Measurements from ENCODE around the gene SATB1.
A peak's percentile ranks its signal among the peaks of the same experiment; 100 is the strongest.

SATB1 gene

GRCh38 chr3:18372786-18373405 is 52.2 kb downstream of the SATB1 start:
- H3K9me3 ChIP-seq (ENCODE audit: insufficient read depth, low read depth, low read length) = no peaks in the 10 kb centered on the region
- H3K4me1 ChIP-seq (ENCODE audit: insufficient read depth, low read length) = peaks cover 8% of the 10 kb centered on the region; the same call in 1 of the 2 replicates
- H3K27me3 ChIP-seq (ENCODE audit: insufficient read depth, low read length) = no peaks in the 10 kb centered on the region
- peaks cover 9% of the 10 kb centered on the region; the same call in 1 of the 2 replicates for H3K36me3 ChIP-seq (ENCODE audit: insufficient read depth, low read depth, low read length)
- no peak overlapping the region for H3K9ac ChIP-seq (ENCODE audit: low read depth, low read length)
- no peak overlapping the region for H3K27ac ChIP-seq (ENCODE audit: low read length)
- no peak overlapping the region for H3K4me3 ChIP-seq (ENCODE audit: low read length)

- Histone ChIP-seq H3K27me3 (ENCODE audit: insufficient read depth, low read length) (no peaks in the 10 kb centered on the region), H3K4me1 (ENCODE audit: insufficient read depth, low read length) (peaks cover 8% of the 10 kb centered on the region; the same call in 1 of the 2 replicates), H3K9me3 (ENCODE audit: insufficient read depth, low read depth, low read length) (no peaks in the 10 kb centered on the region), H3K27ac (ENCODE audit: low read length) (no peak overlapping the region), H3K4me3 (ENCODE audit: low read length) (no peak overlapping the region), H3K9ac (ENCODE audit: low read depth, low read length) (no peak overlapping the region), H3K36me3 (ENCODE audit: insufficient read depth, low read depth, low read length) (no peaks in the 10 kb centered on the region)
Observed at GRCh38 chr3:18370672-18371071, 54.5 kb downstream of the SATB1 start.

GRCh38 chr3:18369551-18370185 is 55.5 kb downstream of the SATB1 start:
- Histone ChIP-seq H3K27me3 (ENCODE audit: insufficient read depth, low read length) (no peaks in the 10 kb centered on the region), H3K4me1 (ENCODE audit: insufficient read depth, low read length) (peaks cover 8% of the 10 kb centered on the region; the same call in 1 of the 2 replicates), H3K4me3 (ENCODE audit: low read length) (no peak overlapping the region), H3K36me3 (ENCODE audit: insufficient read depth, low read depth, low read length) (no peaks in the 10 kb centered on the region), H3K27ac (ENCODE audit: low read length) (no peak overlapping the region), H3K9ac (ENCODE audit: low read depth, low read length) (no peak overlapping the region), H3K9me3 (ENCODE audit: insufficient read depth, low read depth, low read length) (no peaks in the 10 kb centered on the region)

DNA sequence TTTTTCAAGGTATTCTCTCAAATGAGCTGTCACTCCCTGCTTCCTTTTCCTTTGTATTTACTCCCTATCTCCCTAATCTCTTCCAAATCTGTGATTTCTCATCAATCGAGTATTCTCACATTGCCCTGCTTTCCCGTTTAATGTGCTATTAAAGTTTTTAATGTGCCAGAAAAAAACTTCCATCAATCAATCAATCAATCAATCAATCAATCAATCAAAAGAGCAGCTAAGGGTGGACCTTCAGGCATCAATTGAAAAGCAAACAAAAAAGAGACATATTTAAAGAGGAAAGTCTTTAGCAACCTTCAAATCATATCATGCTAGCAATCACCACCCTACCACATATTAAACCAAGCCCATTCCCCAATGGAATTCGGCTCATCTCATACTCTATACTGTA is 58.9 kb downstream of the SATB1 start:
- peaks cover 6% of the 10 kb centered on the region; the same call in 1 of the 2 replicates for H3K4me1 ChIP-seq (ENCODE audit: insufficient read depth, low read length)
- no peaks in the 10 kb centered on the region for H3K27me3 ChIP-seq (ENCODE audit: insufficient read depth, low read length)
- no peak overlapping the region for H3K9ac ChIP-seq (ENCODE audit: low read depth, low read length)
- H3K4me3 ChIP-seq (ENCODE audit: low read length) = no peak overlapping the region
- no peak overlapping the region for H3K27ac ChIP-seq (ENCODE audit: low read length)
- no peaks in the 10 kb centered on the region for H3K36me3 ChIP-seq (ENCODE audit: insufficient read depth, low read depth, low read length)
- H3K9me3 ChIP-seq (ENCODE audit: insufficient read depth, low read depth, low read length) = no peaks in the 10 kb centered on the region

- no peaks in the 10 kb centered on the region for H3K9me3 ChIP-seq (ENCODE audit: insufficient read depth, low read depth, low read length)
- H3K36me3 ChIP-seq (ENCODE audit: insufficient read depth, low read depth, low read length) = no peaks in the 10 kb centered on the region
- H3K9ac ChIP-seq (ENCODE audit: low read depth, low read length) = no peak overlapping the region
- H3K4me3 ChIP-seq (ENCODE audit: low read length) = no peak overlapping the region
- H3K27ac ChIP-seq (ENCODE audit: low read length) = no peak overlapping the region
- H3K4me1 ChIP-seq (ENCODE audit: insufficient read depth, low read length) = peaks cover 6% of the 10 kb centered on the region; the same call in 1 of the 2 replicates
- H3K27me3 ChIP-seq (ENCODE audit: insufficient read depth, low read length) = no peaks in the 10 kb centered on the region
Observed at GRCh38 chr3:18363338-18363737, 61.8 kb downstream of the SATB1 start.

DNA sequence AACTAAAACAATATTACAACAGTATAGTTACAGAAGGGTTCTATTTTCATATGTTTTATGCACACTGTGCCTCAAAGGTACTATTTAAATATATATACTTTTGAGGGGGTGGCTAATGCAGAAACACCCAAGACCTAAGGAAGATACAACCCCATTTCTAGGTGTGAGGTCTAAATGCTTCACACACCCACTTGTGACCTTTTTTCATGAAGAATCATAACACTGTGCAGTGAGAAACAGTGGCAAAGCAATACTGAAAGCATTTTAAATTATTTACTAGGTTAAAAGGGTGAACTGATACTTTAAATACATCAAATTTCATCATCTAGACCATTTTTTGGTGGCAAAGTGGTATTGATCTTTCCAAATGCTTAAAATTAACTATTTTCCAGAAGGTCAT is 67.4 kb downstream of the SATB1 start:
- no peak overlapping the region for H3K9ac ChIP-seq (ENCODE audit: low read depth, low read length)
- H3K27ac ChIP-seq (ENCODE audit: low read length) = no peak overlapping the region
- H3K4me1 ChIP-seq (ENCODE audit: insufficient read depth, low read length) = peaks cover 12% of the 10 kb centered on the region; the same call in 1 of the 2 replicates

DNA sequence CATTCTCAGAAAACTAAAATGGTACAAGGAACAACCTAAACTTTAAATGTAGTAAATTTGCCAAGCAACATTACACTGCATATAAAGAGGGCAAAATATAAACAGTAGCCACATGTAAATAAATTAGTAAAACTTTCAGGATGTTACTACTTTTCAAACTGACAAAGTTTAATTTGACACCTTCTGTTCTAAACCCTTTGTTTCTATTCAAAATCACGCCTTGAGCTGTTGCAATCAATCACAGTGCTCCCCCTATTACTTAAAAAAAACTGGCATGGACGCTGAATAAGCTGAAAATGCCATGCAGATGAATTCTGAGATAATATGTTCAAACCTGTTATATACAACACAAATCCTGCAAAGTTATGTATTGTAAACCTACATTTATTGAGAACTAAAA is 69.3 kb downstream of the SATB1 start:
- Histone ChIP-seq H3K27ac (ENCODE audit: low read length) (peak overlapping the region; percentile 63), H3K27me3 (ENCODE audit: insufficient read depth, low read length) (no peaks in the 10 kb centered on the region), H3K36me3 (ENCODE audit: insufficient read depth, low read depth, low read length) (no peaks in the 10 kb centered on the region), H3K9me3 (ENCODE audit: insufficient read depth, low read depth, low read length) (no peaks in the 10 kb centered on the region), H3K4me1 (ENCODE audit: insufficient read depth, low read length) (peaks cover 21% of the 10 kb centered on the region; the same call in 1 of the 2 replicates), H3K9ac (ENCODE audit: low read depth, low read length) (0 out of 2 replicates have a peak overlapping the region, but pooled peaks have one; percentile 1), H3K4me3 (ENCODE audit: low read length) (no peak overlapping the region)

More for the DNA sequence above, 67.4 kb downstream of the SATB1 start:
- H3K9me3 ChIP-seq (ENCODE audit: insufficient read depth, low read depth, low read length) = no peaks in the 10 kb centered on the region
- H3K36me3 ChIP-seq (ENCODE audit: insufficient read depth, low read depth, low read length) = no peaks in the 10 kb centered on the region
- no peak overlapping the region for H3K4me3 ChIP-seq (ENCODE audit: low read length)
- H3K27me3 ChIP-seq (ENCODE audit: insufficient read depth, low read length) = no peaks in the 10 kb centered on the region

GRCh38 chr3:18354701-18355100 is 70.4 kb downstream of the SATB1 start:
- H3K4me3 ChIP-seq (ENCODE audit: low read length) = no peak overlapping the region
- peaks cover 21% of the 10 kb centered on the region; the same call in 1 of the 2 replicates for H3K4me1 ChIP-seq (ENCODE audit: insufficient read depth, low read length)
- H3K9me3 ChIP-seq (ENCODE audit: insufficient read depth, low read depth, low read length) = no peaks in the 10 kb centered on the region
- H3K9ac ChIP-seq (ENCODE audit: low read depth, low read length) = no peak overlapping the region
- no peaks in the 10 kb centered on the region for H3K27me3 ChIP-seq (ENCODE audit: insufficient read depth, low read length)
- H3K36me3 ChIP-seq (ENCODE audit: insufficient read depth, low read depth, low read length) = no peaks in the 10 kb centered on the region
- H3K27ac ChIP-seq (ENCODE audit: low read length) = no peak overlapping the region

DNA sequence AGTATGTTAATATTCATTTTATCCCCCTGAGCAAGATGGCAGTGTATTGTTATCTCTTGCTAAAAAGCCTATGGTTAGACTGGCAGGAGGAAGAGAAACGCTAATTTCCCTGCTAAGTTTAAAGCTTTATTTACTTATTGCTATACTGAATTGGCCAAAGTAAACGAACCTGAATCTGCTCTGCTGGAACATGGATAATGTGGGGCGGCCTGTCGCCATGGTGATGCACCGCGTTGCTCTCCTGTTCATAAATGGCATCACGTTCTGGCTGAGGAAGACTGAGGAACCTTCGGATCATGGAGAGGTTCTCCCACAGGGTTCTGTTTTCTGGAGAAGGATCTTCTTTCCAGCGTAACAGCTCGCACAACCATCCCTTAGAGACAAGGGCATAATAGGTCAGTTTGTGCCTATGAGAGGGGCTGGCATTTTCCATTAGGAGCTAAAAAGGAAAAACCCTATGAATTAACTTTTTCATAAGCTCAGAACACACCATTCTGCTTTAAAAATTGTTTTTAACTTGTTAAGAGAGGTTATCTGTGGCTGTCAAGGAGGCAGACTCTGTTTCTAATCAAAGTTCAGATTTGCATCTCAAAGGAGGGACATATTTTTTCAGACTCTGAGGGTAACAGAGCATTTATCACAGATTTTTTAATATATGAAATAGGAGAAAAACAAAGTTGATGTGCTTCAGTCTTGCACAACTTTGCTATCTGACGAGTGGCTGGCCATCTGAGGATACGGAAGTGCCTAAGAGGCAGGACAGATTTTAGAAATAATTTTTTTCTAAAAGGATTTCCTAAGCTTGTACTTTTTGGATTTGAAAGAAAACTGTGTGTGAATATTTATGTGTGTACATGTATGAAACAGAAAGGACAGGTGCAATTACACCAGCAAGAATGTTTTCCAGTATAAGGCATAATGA is 73.1 kb downstream of the SATB1 start:
- no peak overlapping the region for H3K4me3 ChIP-seq (ENCODE audit: low read length)
- H3K27me3 ChIP-seq (ENCODE audit: insufficient read depth, low read length) = no peaks in the 10 kb centered on the region
- no peak overlapping the region for H3K9ac ChIP-seq (ENCODE audit: low read depth, low read length)
- H3K9me3 ChIP-seq (ENCODE audit: insufficient read depth, low read depth, low read length) = no peaks in the 10 kb centered on the region
- peaks cover 8% of the 10 kb centered on the region for H3K36me3 ChIP-seq (ENCODE audit: insufficient read depth, low read depth, low read length)
- H3K27ac ChIP-seq (ENCODE audit: low read length) = no peak overlapping the region
- H3K4me1 ChIP-seq (ENCODE audit: insufficient read depth, low read length) = peaks cover 36% of the 10 kb centered on the region

DNA sequence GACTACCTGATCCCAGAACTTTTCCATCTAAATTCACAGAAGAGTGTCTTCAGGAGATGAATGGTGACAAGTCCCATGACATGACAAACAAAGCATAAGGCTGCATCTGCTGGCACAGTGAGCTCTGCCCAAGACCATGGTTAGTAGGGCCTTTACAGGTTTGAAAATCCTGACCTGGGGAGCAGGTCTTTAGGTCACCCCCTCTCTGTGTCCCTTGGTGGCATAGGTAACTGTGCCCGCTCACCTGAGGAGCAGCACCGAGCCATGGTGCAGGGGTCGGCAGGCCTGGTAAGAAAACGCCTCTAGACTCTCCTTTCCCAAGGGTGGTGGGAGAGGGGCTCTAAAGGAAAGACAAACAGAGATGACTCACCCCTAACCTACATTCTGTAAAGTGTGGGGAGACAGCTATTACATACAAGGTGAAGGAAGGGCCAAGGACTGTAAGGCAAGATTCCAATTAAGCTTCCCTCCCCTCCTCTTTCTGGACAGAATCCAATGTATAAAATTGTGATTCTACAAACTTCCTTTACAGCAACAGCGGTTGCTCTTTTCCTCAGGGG is 74.0 kb downstream of the SATB1 start:
- H3K9me3 ChIP-seq (ENCODE audit: insufficient read depth, low read depth, low read length) = no peaks in the 10 kb centered on the region
- H3K36me3 ChIP-seq (ENCODE audit: insufficient read depth, low read depth, low read length) = peaks cover 8% of the 10 kb centered on the region
- no peak overlapping the region for H3K4me3 ChIP-seq (ENCODE audit: low read length)
- H3K27me3 ChIP-seq (ENCODE audit: insufficient read depth, low read length) = no peaks in the 10 kb centered on the region
- H3K9ac ChIP-seq (ENCODE audit: low read depth, low read length) = no peak overlapping the region
- H3K4me1 ChIP-seq (ENCODE audit: insufficient read depth, low read length) = peaks cover 39% of the 10 kb centered on the region
- no peak overlapping the region for H3K27ac ChIP-seq (ENCODE audit: low read length)

GRCh38 chr3:18349197-18349798 is 75.8 kb downstream of the SATB1 start:
- H3K9ac ChIP-seq (ENCODE audit: low read depth, low read length) = no peak overlapping the region
- H3K27ac ChIP-seq (ENCODE audit: low read length) = no peak overlapping the region
- H3K4me1 ChIP-seq (ENCODE audit: insufficient read depth, low read length) = peaks cover 41% of the 10 kb centered on the region
- no peak overlapping the region for H3K4me3 ChIP-seq (ENCODE audit: low read length)
- H3K27me3 ChIP-seq (ENCODE audit: insufficient read depth, low read length) = no peaks in the 10 kb centered on the region
- peaks cover 8% of the 10 kb centered on the region for H3K36me3 ChIP-seq (ENCODE audit: insufficient read depth, low read depth, low read length)
- H3K9me3 ChIP-seq (ENCODE audit: insufficient read depth, low read depth, low read length) = no peaks in the 10 kb centered on the region

Measured in iPS-20b (cell line).